ENCODE measurements around the gene EPHA8.

Gene EPHA8

GRCh38 chr1:22575532-22576149, 12.4 kb downstream of the EPHA8 start:
- no peak overlapping the region for H3K4me3 ChIP-seq (ENCODE audit: low read depth, low read length)
- peak; percentile 27 for DNase-seq (ENCODE audit: low read depth)
- TF ChIP-seq MYC (IDR thresholded peaks at IDR 0.05; ENCODE audit: low read depth, low read length) (no peak), POLR2A (IDR thresholded peaks at IDR 0.05; ENCODE audit: extremely low read depth, insufficient read length) (no peak)
- TF ChIP-seq, protein P1, sequence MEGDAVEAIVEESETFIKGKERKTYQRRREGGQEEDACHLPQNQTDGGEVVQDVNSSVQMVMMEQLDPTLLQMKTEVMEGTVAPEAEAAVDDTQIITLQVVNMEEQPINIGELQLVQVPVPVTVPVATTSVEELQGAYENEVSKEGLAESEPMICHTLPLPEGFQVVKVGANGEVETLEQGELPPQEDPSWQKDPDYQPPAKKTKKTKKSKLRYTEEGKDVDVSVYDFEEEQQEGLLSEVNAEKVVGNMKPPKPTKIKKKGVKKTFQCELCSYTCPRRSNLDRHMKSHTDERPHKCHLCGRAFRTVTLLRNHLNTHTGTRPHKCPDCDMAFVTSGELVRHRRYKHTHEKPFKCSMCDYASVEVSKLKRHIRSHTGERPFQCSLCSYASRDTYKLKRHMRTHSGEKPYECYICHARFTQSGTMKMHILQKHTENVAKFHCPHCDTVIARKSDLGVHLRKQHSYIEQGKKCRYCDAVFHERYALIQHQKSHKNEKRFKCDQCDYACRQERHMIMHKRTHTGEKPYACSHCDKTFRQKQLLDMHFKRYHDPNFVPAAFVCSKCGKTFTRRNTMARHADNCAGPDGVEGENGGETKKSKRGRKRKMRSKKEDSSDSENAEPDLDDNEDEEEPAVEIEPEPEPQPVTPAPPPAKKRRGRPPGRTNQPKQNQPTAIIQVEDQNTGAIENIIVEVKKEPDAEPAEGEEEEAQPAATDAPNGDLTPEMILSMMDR (IDR thresholded peaks at IDR 0.05; ENCODE audit: low read depth, low read length) = no peak
- TF ChIP-seq, protein P2, sequence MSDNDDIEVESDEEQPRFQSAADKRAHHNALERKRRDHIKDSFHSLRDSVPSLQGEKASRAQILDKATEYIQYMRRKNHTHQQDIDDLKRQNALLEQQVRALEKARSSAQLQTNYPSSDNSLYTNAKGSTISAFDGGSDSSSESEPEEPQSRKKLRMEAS (IDR thresholded peaks at IDR 0.05; ENCODE audit: low read depth, low read length) = no peak

DNA sequence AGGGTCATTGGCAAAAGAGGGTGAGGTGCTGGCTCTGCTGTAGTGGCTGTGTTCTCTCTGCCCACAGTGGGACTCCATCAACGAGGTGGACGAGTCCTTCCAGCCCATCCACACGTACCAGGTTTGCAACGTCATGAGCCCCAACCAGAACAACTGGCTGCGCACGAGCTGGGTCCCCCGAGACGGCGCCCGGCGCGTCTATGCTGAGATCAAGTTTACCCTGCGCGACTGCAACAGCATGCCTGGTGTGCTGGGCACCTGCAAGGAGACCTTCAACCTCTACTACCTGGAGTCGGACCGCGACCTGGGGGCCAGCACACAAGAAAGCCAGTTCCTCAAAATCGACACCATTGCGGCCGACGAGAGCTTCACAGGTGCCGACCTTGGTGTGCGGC, 12.9 kb downstream of the EPHA8 start:
- no peak for DNase-seq (ENCODE audit: low read depth)
- no peak overlapping the region for H3K4me3 ChIP-seq (ENCODE audit: low read depth, low read length)
- TF ChIP-seq, protein P2 (IDR thresholded peaks at IDR 0.05; ENCODE audit: low read depth, low read length) = no peak
- TF ChIP-seq, protein P1 (IDR thresholded peaks at IDR 0.05; ENCODE audit: low read depth, low read length) = no peak
- TF ChIP-seq POLR2A (IDR thresholded peaks at IDR 0.05; ENCODE audit: extremely low read depth, insufficient read length) = no peak
- no peak for TF ChIP-seq MYC (IDR thresholded peaks at IDR 0.05; ENCODE audit: low read depth, low read length)

GRCh38 chr1:22576617-22577016, 13.3 kb downstream of the EPHA8 start:
- TF ChIP-seq, protein P2 (IDR thresholded peaks at IDR 0.05; ENCODE audit: low read depth, low read length) = no peak
- no peak for TF ChIP-seq POLR2A (IDR thresholded peaks at IDR 0.05; ENCODE audit: extremely low read depth, insufficient read length)
- TF ChIP-seq MYC (IDR thresholded peaks at IDR 0.05; ENCODE audit: low read depth, low read length) = no peak
- TF ChIP-seq, protein P1 (IDR thresholded peaks at IDR 0.05; ENCODE audit: low read depth, low read length) = no peak
- DNase-seq (ENCODE audit: low read depth) = no peak
- no peak overlapping the region for H3K4me3 ChIP-seq (ENCODE audit: low read depth, low read length)

- no peak overlapping the region for H3K4me3 ChIP-seq (ENCODE audit: low read depth, low read length)
- no peak for DNase-seq (ENCODE audit: low read depth)
- no peak for TF ChIP-seq MYC (IDR thresholded peaks at IDR 0.05; ENCODE audit: low read depth, low read length)
- no peak for TF ChIP-seq POLR2A (IDR thresholded peaks at IDR 0.05; ENCODE audit: extremely low read depth, insufficient read length)
- TF ChIP-seq, protein P1 (IDR thresholded peaks at IDR 0.05; ENCODE audit: low read depth, low read length) = no peak
- TF ChIP-seq, protein P2 (IDR thresholded peaks at IDR 0.05; ENCODE audit: low read depth, low read length) = no peak
These were observed 15.6 kb downstream of the EPHA8 start for GRCh38 chr1:22578732-22579361.

- no peak for TF ChIP-seq POLR2A (IDR thresholded peaks at IDR 0.05; ENCODE audit: extremely low read depth, insufficient read length)
- TF ChIP-seq MYC (IDR thresholded peaks at IDR 0.05; ENCODE audit: low read depth, low read length) = no peak
- TF ChIP-seq, protein P1 (IDR thresholded peaks at IDR 0.05; ENCODE audit: low read depth, low read length) = no peak
- TF ChIP-seq, protein P2 (IDR thresholded peaks at IDR 0.05; ENCODE audit: low read depth, low read length) = no peak
- no peak for DNase-seq (ENCODE audit: low read depth)
- no peak overlapping the region for H3K4me3 ChIP-seq (ENCODE audit: low read depth, low read length)
These were observed 16.4 kb downstream of the EPHA8 start for GRCh38 chr1:22579541-22580155.

Data from NB4 (cell line).